GM12873 (cell line): ENCODE results near the gene CREG1.

ENCODE experiments used
- CTCF ChIP-seq: IDR thresholded peaks from 2 replicates; pipeline ENCODE4 v1.5.1; 2012; ENCODE audit warnings: low read depth, mild to moderate bottlenecking, moderate library complexity, low read length, control low read depth; ENCODE audit not compliant: insufficient read depth; ENCODE audit errors: missing control alignments

Gene CREG1

GRCh38 chr1:167579986-167580385 is 26.4 kb upstream of the CREG1 start:
- no peak for TF ChIP-seq CTCF

- no peak for TF ChIP-seq CTCF
Measured at GRCh38 chr1:167578939-167579521, 25.5 kb upstream of the CREG1 start.

- no peak for TF ChIP-seq CTCF
Measured at GRCh38 chr1:167575649-167576048, 22.1 kb upstream of the CREG1 start.

GRCh38 chr1:167573035-167573434 is 19.5 kb upstream of the CREG1 start:
- TF ChIP-seq CTCF: no peak

- no peak for TF ChIP-seq CTCF
Measured at GRCh38 chr1:167567663-167568062, 14.1 kb upstream of the CREG1 start.

GRCh38 chr1:167566766-167567165 is 13.2 kb upstream of the CREG1 start:
- TF ChIP-seq CTCF: no peak

GRCh38 chr1:167565922-167566321 is 12.4 kb upstream of the CREG1 start:
- TF ChIP-seq CTCF: no peak

- TF ChIP-seq CTCF: no peak
Measured at GRCh38 chr1:167564612-167565270, 11.2 kb upstream of the CREG1 start.
